Activated CD4-positive, alpha-beta T cell treated with anti-CD3 and anti-CD28 coated beads, Interleukin-2, amount 10 ng/mL, durations not matched to agents 24 days and 14 days (primary cell): ENCODE results near the gene PCNT. TPM values are rescaled to one million over a fixed set of nuclear protein-coding genes. Genes with fewer than 3 reads are reported as not detected.

Experiments used
- total RNA-seq: library from RNA; stranded (reverse); gene quantifications from 2 replicates; pipeline ENCODE4 v1.2.3, GENCODE V29; 2022

PCNT gene
- total RNA-seq, 1 donor from 2014 or later = 52.0 TPM

Other genes with a start within 250 kb of the PCNT start
- gene COL6A2, start 226.0 kb upstream of the PCNT start, total RNA-seq = 2.0 and 2.3 TPM in 2 replicates
- gene FTCD, start 168.6 kb upstream of the PCNT start, total RNA-seq = 0.30 and 0.43 TPM in 2 replicates
- 10.8 and 12.0 TPM in 2 replicates for gene SPATC1L, start 139.7 kb upstream of the PCNT start, total RNA-seq
- gene LSS, start 95.4 kb upstream of the PCNT start, total RNA-seq = 19.7 and 23.1 TPM in 2 replicates
- gene MCM3AP, start 38.5 kb upstream of the PCNT start, total RNA-seq = 129 and 138 TPM in 2 replicates
- 16.2 and 18.2 TPM in 2 replicates for gene YBEY, start 37.8 kb upstream of the PCNT start, total RNA-seq
- 28.4 and 33.4 TPM in 2 replicates for gene C21orf58, start 286 bp upstream of the PCNT start, total RNA-seq
- 30.5 and 31.3 TPM in 2 replicates for gene DIP2A, start 134.7 kb downstream of the PCNT start, total RNA-seq